ENCODE measurements around the gene DLG2. TPM values are rescaled to one million over a fixed set of nuclear protein-coding genes. Genes with fewer than 3 reads are reported as not detected.
"Not testable (repeated sequence)": the region's sequence is repeated elsewhere in the genome, so short reads cannot be mapped to it uniquely, and the experiment has no call there.

Gene DLG2
- total RNA-seq, 1 experiment from 2014 or later, result 1.8 TPM

DNA sequence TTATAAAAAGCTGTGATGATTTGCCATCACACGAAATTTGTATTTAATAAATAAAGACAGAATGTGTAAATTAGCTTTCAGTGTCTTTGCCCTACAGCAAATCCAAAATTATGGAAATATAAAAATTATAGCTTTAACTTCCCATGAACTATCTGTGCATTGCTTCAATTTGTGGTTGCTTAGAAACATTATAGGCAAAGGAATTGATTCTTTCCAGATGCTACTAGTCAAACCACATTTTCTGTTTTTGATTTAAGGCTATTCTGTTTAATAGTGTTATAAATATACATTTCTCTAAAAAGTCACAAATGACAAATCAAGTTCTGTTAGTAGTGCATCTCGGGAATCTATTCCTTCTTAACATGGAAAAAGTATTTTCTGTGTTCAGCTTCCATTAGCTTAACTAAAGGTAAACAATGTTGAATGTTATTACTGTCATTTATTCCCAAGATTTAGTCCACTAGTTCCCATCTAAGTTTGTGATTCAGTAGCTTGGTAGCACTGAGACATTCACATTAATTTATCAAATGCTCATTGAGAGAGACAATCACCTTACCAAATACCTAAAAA is 1254.7 kb downstream of the DLG2 start:
- DNase-seq, result no peak
- H3K27me3 ChIP-seq (ENCODE audit: control insufficient read depth, insufficient read depth, low read length), result no peaks in the 10 kb centered on the region
- no peak overlapping the region for H3K4me3 ChIP-seq (ENCODE audit: insufficient read depth, low read depth, low read length)
- H3K36me3 ChIP-seq (replicated peaks; ENCODE audit: control insufficient read depth, insufficient read depth, low read length), result no peaks in the 10 kb centered on the region

DNA sequence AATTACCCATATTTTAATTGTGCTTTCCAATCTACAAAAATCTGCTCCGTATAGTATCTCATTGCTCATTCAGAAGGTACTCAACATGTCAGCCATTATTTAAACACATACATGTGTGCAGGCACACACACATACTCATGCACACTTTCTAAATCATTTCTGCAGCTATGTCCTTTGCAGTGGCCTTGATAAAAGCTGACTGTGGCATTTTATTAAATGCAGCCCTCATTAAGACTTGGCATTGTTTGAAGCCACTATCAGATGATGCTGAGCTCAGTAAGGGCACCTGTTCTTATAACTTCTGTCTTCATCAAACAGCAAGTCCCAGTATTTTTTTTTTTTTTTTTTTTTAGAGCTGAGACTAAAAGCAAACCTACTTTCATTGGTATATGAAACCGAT is 1269.1 kb downstream of the DLG2 start:
- DNase-seq, result no peak

DNA sequence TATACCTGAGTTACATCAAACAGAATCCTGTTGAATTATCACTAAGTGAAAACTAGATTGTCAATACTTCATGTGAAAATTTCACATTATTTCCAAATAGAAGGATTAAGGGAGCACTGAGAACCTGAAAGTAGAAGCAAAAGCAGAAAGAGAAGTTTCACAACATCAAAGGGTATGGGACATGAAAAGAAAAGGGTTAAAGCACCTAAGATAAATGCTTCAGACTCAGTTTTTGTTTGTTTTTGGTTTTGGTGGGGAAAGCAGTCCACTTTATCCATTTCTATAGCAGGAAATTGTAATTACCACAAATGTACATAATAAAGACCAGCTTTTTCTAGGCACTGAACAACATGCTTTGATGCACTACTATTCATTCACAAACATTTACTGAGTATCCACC is 1271.2 kb downstream of the DLG2 start:
- H3K36me3 ChIP-seq (replicated peaks; ENCODE audit: control insufficient read depth, insufficient read depth, low read length), result no peaks in the 10 kb centered on the region
- DNase-seq, result no peak
- H3K4me3 ChIP-seq (ENCODE audit: insufficient read depth, low read depth, low read length), result no peak overlapping the region
- H3K27me3 ChIP-seq (ENCODE audit: control insufficient read depth, insufficient read depth, low read length), result no peaks in the 10 kb centered on the region

More for the DNA sequence above, 1269.1 kb downstream of the DLG2 start:
- H3K27me3 ChIP-seq (ENCODE audit: control insufficient read depth, insufficient read depth, low read length), result no peaks in the 10 kb centered on the region
- H3K4me3 ChIP-seq (ENCODE audit: insufficient read depth, low read depth, low read length), result no peak overlapping the region
- H3K36me3 ChIP-seq (replicated peaks; ENCODE audit: control insufficient read depth, insufficient read depth, low read length), result no peaks in the 10 kb centered on the region

DNA sequence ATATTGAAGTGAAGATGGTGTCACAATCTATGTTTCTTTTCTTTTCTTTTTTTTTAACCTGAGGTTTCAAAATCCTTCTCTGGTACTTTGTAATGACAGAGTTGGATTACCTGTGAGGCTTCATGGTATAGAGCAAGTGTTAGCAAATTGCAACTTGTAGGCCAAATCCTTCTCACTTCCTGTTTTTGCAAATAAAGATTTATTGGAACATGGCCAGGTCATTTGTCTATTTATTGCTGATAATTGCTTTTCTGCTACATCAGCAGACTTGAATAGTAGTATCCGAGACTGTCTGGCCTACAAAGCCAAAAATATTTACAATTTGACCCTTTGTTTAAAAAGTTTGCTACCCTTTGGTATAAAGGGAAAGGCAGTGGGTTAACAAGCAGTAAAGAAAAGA is 1281.5 kb downstream of the DLG2 start:
- DNase-seq, result no peak
- H3K27me3 ChIP-seq (ENCODE audit: control insufficient read depth, insufficient read depth, low read length), result no peaks in the 10 kb centered on the region
- H3K4me3 ChIP-seq (ENCODE audit: insufficient read depth, low read depth, low read length), result no peak overlapping the region
- H3K36me3 ChIP-seq (replicated peaks; ENCODE audit: control insufficient read depth, insufficient read depth, low read length), result no peaks in the 10 kb centered on the region

DNA sequence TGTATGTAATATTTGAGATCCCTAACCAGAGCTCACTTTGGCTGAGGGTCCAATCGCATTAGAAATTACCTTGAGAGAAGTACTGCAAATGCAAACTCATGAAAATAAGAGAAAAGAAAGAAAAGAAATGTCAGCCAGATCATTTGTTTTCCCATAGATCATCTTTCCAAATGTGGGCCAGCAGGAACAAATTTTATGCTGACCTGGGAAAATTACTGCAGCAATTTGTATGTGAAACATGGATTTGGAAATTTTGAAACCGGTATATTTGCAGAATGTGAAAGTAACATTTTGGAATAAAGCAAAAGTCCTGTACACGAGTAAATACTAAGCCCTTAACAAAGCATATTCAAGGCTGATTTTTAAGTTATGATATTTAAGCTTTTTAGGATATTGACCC is 1282.1 kb downstream of the DLG2 start:
- DNase-seq, result no peak
- Histone ChIP-seq H3K36me3 (replicated peaks; ENCODE audit: control insufficient read depth, insufficient read depth, low read length) (no peaks in the 10 kb centered on the region), H3K27me3 (ENCODE audit: control insufficient read depth, insufficient read depth, low read length) (no peaks in the 10 kb centered on the region), H3K4me3 (ENCODE audit: insufficient read depth, low read depth, low read length) (no peak overlapping the region)

DNA sequence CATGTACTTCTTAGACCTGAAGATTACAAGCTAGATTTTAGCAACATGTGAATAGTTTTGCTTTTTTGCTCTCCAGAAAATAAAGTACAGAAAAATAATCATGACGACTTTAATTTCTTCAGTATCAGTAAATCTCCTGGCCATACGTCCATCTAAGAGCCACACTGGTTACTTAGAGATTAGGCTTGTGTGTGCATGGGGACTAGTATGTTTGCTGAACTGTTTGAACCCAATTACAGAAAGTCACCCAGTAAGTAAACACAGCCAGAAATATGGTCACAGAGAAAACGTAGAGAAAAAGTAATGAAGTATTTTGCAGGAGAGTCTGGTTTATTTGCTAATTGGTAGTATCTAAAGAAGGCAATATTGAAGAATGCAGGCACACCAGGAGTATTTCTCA is 1287.3 kb downstream of the DLG2 start:
- Histone ChIP-seq H3K27me3 (ENCODE audit: control insufficient read depth, insufficient read depth, low read length) (no peaks in the 10 kb centered on the region), H3K4me3 (ENCODE audit: insufficient read depth, low read depth, low read length) (no peak overlapping the region), H3K36me3 (replicated peaks; ENCODE audit: control insufficient read depth, insufficient read depth, low read length) (no peaks in the 10 kb centered on the region)
- DNase-seq, result no peak

DNA sequence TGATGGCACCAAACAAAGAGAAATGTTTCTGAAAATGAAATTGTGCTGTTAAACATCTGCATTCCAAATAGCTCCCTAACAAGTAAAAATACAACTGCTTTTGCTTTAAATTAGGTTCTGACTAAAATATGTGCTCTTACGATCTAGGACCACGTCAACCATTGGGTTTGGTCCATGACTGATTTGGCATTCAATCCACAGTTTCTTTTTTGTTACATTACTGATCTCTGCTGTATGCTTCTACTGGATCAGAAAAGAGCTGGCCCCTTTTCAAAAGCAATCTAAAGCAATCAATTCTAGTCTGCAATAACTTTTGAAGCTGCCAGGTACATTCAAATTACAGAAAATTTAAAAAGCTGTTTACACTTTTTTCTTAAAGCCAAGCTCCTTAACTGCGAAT is 1293.9 kb downstream of the DLG2 start:
- no peak for DNase-seq
- no peaks in the 10 kb centered on the region for H3K27me3 ChIP-seq (ENCODE audit: control insufficient read depth, insufficient read depth, low read length)
- H3K4me3 ChIP-seq (ENCODE audit: insufficient read depth, low read depth, low read length), result no peak overlapping the region
- H3K36me3 ChIP-seq (replicated peaks; ENCODE audit: control insufficient read depth, insufficient read depth, low read length), result no peaks in the 10 kb centered on the region

- H3K27me3 ChIP-seq (ENCODE audit: control insufficient read depth, insufficient read depth, low read length), result no peaks in the 10 kb centered on the region
These were observed 1304.9 kb downstream of the DLG2 start for GRCh38 chr11:84322211-84322610.

GRCh38 chr11:84319863-84320262 is 1307.3 kb downstream of the DLG2 start:
- no peak for DNase-seq
- H3K36me3 ChIP-seq (replicated peaks; ENCODE audit: control insufficient read depth, insufficient read depth, low read length), result no peaks in the 10 kb centered on the region
- H3K4me3 ChIP-seq (ENCODE audit: insufficient read depth, low read depth, low read length), result no peak overlapping the region
- no peaks in the 10 kb centered on the region for H3K27me3 ChIP-seq (ENCODE audit: control insufficient read depth, insufficient read depth, low read length)

More at GRCh38 chr11:84322211-84322610, 1304.9 kb downstream of the DLG2 start:
- H3K4me3 ChIP-seq (ENCODE audit: insufficient read depth, low read depth, low read length), result no peak overlapping the region
- no peaks in the 10 kb centered on the region for H3K36me3 ChIP-seq (replicated peaks; ENCODE audit: control insufficient read depth, insufficient read depth, low read length)
- no peak for DNase-seq

GRCh38 chr11:84316866-84317555 is 1310.1 kb downstream of the DLG2 start:
- Histone ChIP-seq H3K27me3 (ENCODE audit: control insufficient read depth, insufficient read depth, low read length) (no peaks in the 10 kb centered on the region), H3K4me3 (ENCODE audit: insufficient read depth, low read depth, low read length) (no peak overlapping the region), H3K36me3 (replicated peaks; ENCODE audit: control insufficient read depth, insufficient read depth, low read length) (no peaks in the 10 kb centered on the region)
- no peak for DNase-seq

GRCh38 chr11:84313830-84314359 is 1313.2 kb downstream of the DLG2 start:
- Histone ChIP-seq H3K36me3 (replicated peaks; ENCODE audit: control insufficient read depth, insufficient read depth, low read length) (no peaks in the 10 kb centered on the region), H3K27me3 (ENCODE audit: control insufficient read depth, insufficient read depth, low read length) (no peaks in the 10 kb centered on the region), H3K4me3 (ENCODE audit: insufficient read depth, low read depth, low read length) (no peak overlapping the region)
- no peak for DNase-seq

- no peaks in the 10 kb centered on the region for H3K27me3 ChIP-seq (ENCODE audit: control insufficient read depth, insufficient read depth, low read length)
These were observed 1316.9 kb downstream of the DLG2 start for GRCh38 chr11:84310268-84310667.

GRCh38 chr11:84308491-84308890 is 1318.7 kb downstream of the DLG2 start:
- not testable (repeated sequence) for H3K4me3 ChIP-seq (ENCODE audit: insufficient read depth, low read depth, low read length); DNase-seq; H3K27me3 ChIP-seq (ENCODE audit: control insufficient read depth, insufficient read depth, low read length); H3K36me3 ChIP-seq (replicated peaks; ENCODE audit: control insufficient read depth, insufficient read depth, low read length)

More at GRCh38 chr11:84310268-84310667, 1316.9 kb downstream of the DLG2 start:
- Histone ChIP-seq H3K4me3 (ENCODE audit: insufficient read depth, low read depth, low read length) (no peak overlapping the region), H3K36me3 (replicated peaks; ENCODE audit: control insufficient read depth, insufficient read depth, low read length) (no peaks in the 10 kb centered on the region)
- DNase-seq, result no peak

DNA sequence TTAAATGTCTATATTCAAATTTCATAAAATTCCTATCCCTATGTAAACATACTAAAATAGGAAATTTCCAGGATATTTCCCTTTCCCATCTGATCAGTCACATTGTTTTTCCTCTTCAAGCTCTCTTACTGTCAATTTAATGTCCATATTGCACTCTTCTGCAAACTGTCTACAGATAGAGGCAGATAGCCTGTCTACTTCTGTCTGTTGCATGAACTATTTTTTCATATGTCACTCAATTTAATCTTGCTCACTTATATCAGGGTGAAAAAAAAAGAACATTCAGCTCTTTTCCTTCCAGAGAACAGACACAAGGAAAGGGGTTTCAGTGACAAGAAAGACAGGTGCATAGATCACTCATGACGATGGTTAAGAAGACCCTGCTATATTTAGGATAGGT is 1327.1 kb downstream of the DLG2 start:
- no peak for DNase-seq
- no peaks in the 10 kb centered on the region for H3K27me3 ChIP-seq (ENCODE audit: control insufficient read depth, insufficient read depth, low read length)
- H3K36me3 ChIP-seq (replicated peaks; ENCODE audit: control insufficient read depth, insufficient read depth, low read length), result no peaks in the 10 kb centered on the region
- no peak overlapping the region for H3K4me3 ChIP-seq (ENCODE audit: insufficient read depth, low read depth, low read length)

DNA sequence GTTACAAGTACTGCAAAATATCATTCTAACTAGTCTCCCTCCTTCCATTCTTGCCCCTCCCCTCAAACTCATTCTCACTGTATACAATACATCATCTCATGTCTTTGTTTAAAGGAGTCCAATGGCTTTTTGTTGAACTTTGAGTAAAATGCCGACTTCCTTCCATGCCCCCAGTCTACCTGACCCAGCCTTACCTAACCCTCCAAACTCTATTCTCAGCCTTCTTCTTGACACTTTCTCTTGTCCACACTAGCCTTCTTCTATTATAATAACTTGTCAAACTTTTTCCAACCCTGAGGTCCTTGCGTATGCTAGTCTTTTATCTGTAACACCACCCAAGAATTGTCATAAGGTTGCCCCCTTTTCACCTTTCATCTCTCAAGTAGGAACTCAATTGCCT is 1329.6 kb downstream of the DLG2 start:
- DNase-seq, result no peak
- no peaks in the 10 kb centered on the region for H3K36me3 ChIP-seq (replicated peaks; ENCODE audit: control insufficient read depth, insufficient read depth, low read length)
- no peaks in the 10 kb centered on the region for H3K27me3 ChIP-seq (ENCODE audit: control insufficient read depth, insufficient read depth, low read length)
- no peak overlapping the region for H3K4me3 ChIP-seq (ENCODE audit: insufficient read depth, low read depth, low read length)

Data from H7 (cell line).